Activated CD4-positive, alpha-beta T cell treated with anti-CD3 and anti-CD28 coated beads for 36 hours (primary cell): ENCODE data around the gene SPIRE1. TPM values are rescaled to one million over a fixed set of nuclear protein-coding genes. Genes with fewer than 3 reads are reported as not detected.

ENCODE experiments used
- ATAC-seq: fragments of 200-7000 bp; cut with Tn5 transposase; one replicate; pipeline ENCODE4 v1.10.0; 2021; ENCODE audit warnings: mild to moderate bottlenecking, moderate library complexity
- CTCF ChIA-PET: fragments of 350-600 bp; sonication (Branson Sonifier 250); formaldehyde crosslinking; loops from one replicate; lab custom pipeline; 2021; ENCODE audit warnings: antibody characterized with exemption; lab: Charles Lee
- POLR2A ChIA-PET: fragments of 350-600 bp; sonication (Branson Sonifier 250); formaldehyde crosslinking; loops from one replicate; lab custom pipeline; 2021; ENCODE audit warnings: antibody characterized with exemption, inconsistent platforms; lab: Charles Lee
- DNase-seq: peaks from one replicate; pipeline ENCODE4 v3.0.0-alpha.2; 2020
- H3K27ac Mint-ChIP-seq: one replicate; pipeline ENCODE4 v1.8.0; 2021; ENCODE audit warnings: mixed read lengths
- H3K27me3 Mint-ChIP-seq: one replicate; pipeline ENCODE4 v1.8.0; 2021; ENCODE audit warnings: mixed read lengths
- H3K36me3 Mint-ChIP-seq: one replicate; pipeline ENCODE4 v1.8.0; 2021; ENCODE audit warnings: low read depth, mixed read lengths
- H3K4me1 Mint-ChIP-seq: one replicate; pipeline ENCODE4 v1.8.0; 2021; ENCODE audit warnings: mixed read lengths
- H3K4me3 Mint-ChIP-seq: one replicate; pipeline ENCODE4 v1.8.0; 2021; ENCODE audit warnings: mild to moderate bottlenecking, moderate library complexity, mixed read lengths
- H3K9me3 Mint-ChIP-seq: one replicate; pipeline ENCODE4 v1.8.0; 2021; ENCODE audit warnings: low read depth, mixed read lengths
- intact Hi-C, 2 experiments: fragments of 100-400 bp; cut with DNase I in 1 of 2; cut with micrococcal nuclease in 1 of 2; formaldehyde crosslinking; loops; one replicate each; pipeline versions ENCODE4 v1.14.2 to v1.15.1; 2022 to 2024; cut with DNase I, micrococcal nuclease
- total RNA-seq, 2 experiments: library from RNA; stranded (reverse); gene quantifications; one replicate each; pipeline ENCODE4 v1.2.3, GENCODE V29; 2021

The SPIRE1 gene
- total RNA-seq, 2 experiments from 2014 or later: 3.0 to 3.8 TPM

DNA sequence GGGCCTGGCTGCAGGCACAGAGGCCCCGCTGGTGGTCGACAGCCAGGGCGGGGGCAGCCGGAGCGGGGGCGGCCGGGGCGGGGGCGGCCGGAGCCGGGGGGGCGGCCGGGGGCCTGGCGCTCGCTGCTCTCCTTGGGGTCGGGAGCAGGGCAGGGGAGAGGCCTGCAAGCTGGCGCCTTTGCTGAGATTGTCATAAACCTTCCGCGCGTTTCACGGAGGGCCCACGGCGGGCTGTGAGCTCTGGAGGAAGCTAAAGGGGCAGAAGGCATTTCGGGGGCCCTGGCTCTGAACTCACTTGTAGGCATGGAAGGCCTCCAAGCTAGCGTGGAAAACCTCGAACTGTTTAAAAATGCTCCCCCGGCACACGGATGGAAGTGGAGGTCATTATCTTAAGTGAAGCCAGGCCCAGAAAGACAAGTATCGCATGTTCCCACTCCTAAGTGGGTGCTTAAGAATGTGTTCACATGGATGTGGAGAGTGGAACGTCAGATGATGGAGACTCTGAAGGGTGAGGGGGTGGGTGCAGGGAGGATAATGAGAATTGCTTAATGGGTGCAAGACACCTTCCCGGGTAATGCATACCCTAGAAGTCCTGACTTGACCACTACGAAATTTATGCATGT lies 249.5 kb downstream of the SPIRE1 start:
- Mint-ChIP-seq H3K4me3 (peak overlapping the region; percentile 74), H3K4me1 (peaks cover 22% of the 10 kb centered on the region), H3K27me3 (peaks cover 29% of the 10 kb centered on the region), H3K9me3 (no peaks in the 10 kb centered on the region), H3K36me3 (no peaks in the 10 kb centered on the region), H3K27ac (peak overlapping the region; percentile 31)
- CTCF ChIA-PET: interaction anchor here (1.0 to 1.1 kb wide), 2 partner anchors 16 to 31 kb away, joined by 3 to 4 read pairs; no protein-coding TSS in a partner anchor
- intact Hi-C loops: no loop called here
- ATAC-seq: no peak
- POLR2A ChIA-PET: interaction anchor here (1.7 kb wide), 1 partner anchor 11 kb away, joined by 15 read pairs; no protein-coding TSS in a partner anchor
- DNase-seq: peak; percentile 18

DNA sequence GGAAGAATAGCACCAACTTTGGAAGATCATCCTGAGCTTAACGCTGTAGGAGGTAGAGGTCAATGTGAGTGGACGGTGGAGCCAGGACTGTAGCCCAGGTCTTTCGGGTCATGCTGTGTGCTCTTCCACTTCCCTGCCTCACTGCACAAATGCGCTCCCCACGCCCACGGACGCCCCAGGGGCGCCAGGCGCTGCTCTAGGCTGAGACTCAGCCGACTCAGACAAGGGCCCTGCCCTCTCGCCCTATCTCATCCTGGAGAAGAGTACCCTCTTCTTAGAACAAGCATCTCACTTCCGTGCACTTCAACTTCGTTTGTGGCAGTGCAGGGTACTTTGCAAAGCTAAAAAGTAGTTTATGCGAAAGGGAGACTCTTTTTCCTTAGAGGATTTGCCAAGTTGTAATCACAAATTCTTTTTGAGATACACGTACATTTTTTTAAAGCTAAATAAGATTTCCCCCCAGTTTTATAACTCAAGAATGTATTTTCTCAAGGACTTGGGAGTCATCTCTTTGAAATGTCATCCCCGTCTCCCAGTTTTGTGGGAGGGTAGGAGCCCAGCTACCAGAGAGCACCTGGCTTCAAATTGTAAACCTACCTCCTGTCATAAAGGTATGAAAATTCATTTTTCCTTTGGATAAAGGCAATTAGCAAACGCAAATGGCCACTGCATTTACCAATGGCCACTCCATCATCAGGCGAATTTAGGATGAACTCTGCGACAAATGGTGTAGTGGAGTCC lies 251.4 kb downstream of the SPIRE1 start:
- no peaks in the 10 kb centered on the region for H3K9me3 Mint-ChIP-seq
- peaks cover 40% of the 10 kb centered on the region for H3K27me3 Mint-ChIP-seq
- no peaks in the 10 kb centered on the region for H3K36me3 Mint-ChIP-seq
- DNase-seq (peak; percentile 38), ATAC-seq (no peak)
- H3K4me1 Mint-ChIP-seq: peaks cover 22% of the 10 kb centered on the region
- H3K27ac Mint-ChIP-seq: no peak overlapping the region
- H3K4me3 Mint-ChIP-seq: peak overlapping the region; percentile 19
- CTCF ChIA-PET: interaction anchor here (1.2 to 1.9 kb wide), 3 partner anchors 12 to 29 kb away, joined by 6 to 12 read pairs (median 6); partner anchors contain the start of gene AFG3L2
- intact Hi-C loops: loop anchor here (1.0 to 2.0 kb wide), 4 partner anchors 29 to 540 kb away; partner anchors contain the start of genes AFG3L2 (in 2 of the 2) and SPIRE1 (in 1 of the 2)
- POLR2A ChIA-PET: interaction anchor here (0.9 kb wide), 1 partner anchor 29 kb away, joined by 3 read pairs; no protein-coding TSS in a partner anchor

DNA sequence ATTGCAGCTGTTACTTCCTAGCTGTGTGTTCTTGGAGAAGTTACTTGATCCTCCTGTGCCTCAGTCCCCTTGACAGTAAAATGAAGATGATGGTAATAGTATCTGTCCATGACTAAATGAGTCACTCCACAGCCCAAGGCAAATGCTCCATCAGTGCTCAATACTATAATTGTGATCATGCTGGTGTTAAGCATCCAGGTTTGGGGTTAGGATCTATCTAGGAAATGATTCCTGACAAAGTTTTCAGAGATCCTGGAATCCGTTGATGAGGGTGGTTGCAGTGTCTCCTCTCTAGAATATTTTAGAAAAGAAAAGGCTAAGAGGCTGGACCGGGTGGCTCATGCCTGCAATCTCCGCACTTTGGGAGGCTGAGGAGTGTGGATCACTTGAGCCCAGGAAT lies 252.8 kb downstream of the SPIRE1 start:
- H3K27me3 Mint-ChIP-seq: peaks cover 40% of the 10 kb centered on the region
- intact Hi-C loops: no loop called here
- H3K36me3 Mint-ChIP-seq: no peaks in the 10 kb centered on the region
- no peak overlapping the region for H3K4me3 Mint-ChIP-seq
- H3K9me3 Mint-ChIP-seq: no peaks in the 10 kb centered on the region
- no peak for ATAC-seq
- DNase-seq: no peak
- peaks cover 22% of the 10 kb centered on the region for H3K4me1 Mint-ChIP-seq
- ChIA-PET POLR2A (no interaction called here), CTCF (interaction anchor here (1.9 kb wide), 1 partner anchor 10 kb away, joined by 6 read pairs; no protein-coding TSS in a partner anchor)
- no peak overlapping the region for H3K27ac Mint-ChIP-seq

DNA sequence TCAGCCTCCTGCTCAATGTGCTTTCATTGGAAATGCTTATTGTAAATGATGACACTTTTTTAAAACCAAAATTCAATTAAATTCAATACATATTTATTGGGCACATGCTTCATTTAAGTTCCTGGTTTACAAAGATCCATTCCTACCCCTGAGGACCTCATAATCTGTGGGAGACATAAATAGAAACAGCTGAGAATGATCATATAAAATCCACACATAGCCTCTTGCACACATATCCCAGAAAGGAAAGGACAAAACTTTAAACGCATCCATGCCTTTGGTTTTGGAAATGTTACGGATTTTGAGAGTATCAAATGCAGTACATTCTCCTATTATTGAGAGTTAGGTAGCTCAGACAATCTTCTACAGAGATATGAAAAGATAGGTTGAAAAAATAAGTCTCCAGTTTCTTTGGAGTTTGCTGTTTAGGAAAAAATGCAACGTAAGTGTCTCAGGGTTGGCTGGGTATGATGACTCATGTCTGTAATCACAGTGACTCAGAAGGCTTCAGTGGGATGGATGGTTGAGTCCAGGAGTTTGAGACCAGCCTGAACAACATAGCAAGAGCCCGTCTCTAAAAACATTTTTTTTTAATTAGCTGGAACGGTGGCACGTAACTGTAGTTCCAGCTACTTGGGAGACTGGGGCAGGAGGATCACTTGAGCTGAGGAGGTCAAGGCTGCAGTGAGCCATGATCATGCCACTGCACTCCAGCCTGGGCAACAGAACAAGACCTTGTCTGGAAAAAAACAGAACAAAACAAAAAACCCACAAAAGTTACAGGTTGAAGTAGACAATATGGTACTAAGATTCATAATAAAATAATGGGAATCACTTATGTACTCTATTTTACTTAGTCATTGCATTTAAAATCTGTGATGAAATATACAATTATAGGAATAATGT lies 254.1 kb downstream of the SPIRE1 start:
- ATAC-seq: no peak
- CTCF ChIA-PET: interaction anchor here (0.6 kb wide), 1 partner anchor 466 kb away, joined by 3 read pairs; no protein-coding TSS in a partner anchor
- POLR2A ChIA-PET: no interaction called here

DNA sequence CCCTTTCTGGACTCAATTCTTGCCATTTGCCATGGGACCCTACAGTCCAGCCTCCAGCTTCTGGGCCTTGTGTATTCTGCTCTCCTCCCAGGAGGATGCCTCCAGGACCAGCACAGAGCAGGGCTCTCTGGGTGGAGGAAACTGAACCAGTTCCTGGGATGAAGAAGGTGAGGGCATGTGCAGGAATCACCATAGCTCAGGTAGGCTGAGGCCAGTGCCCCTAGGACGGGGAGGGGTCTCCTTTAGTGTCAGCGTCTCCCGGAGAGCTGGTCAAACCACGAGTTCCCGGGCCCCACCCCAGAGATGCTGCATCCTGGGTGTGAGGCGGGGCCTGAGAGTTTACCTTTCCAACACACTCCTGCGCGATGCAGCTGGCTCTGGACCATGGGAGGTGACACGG lies 256.0 kb downstream of the SPIRE1 start:
- intact Hi-C loops: no loop called here
- Mint-ChIP-seq H3K27ac (no peak overlapping the region), H3K27me3 (peaks cover 35% of the 10 kb centered on the region), H3K36me3 (no peaks in the 10 kb centered on the region), H3K4me1 (peaks cover 9% of the 10 kb centered on the region), H3K4me3 (no peak overlapping the region), H3K9me3 (no peaks in the 10 kb centered on the region)
- ATAC-seq: no peak
- no peak for DNase-seq
- CTCF ChIA-PET: interaction anchor here (0.9 to 1.2 kb wide), 2 partner anchors 10 to 74 kb away, joined by 3 read pairs; no protein-coding TSS in a partner anchor
- POLR2A ChIA-PET: no interaction called here

More for the DNA sequence above, 254.1 kb downstream of the SPIRE1 start:
- Mint-ChIP-seq H3K27me3 (peaks cover 40% of the 10 kb centered on the region), H3K4me3 (no peak overlapping the region), H3K9me3 (no peaks in the 10 kb centered on the region), H3K36me3 (no peaks in the 10 kb centered on the region), H3K4me1 (peaks cover 21% of the 10 kb centered on the region), H3K27ac (no peak overlapping the region)
- no peak for DNase-seq
- intact Hi-C loops: no loop called here

DNA sequence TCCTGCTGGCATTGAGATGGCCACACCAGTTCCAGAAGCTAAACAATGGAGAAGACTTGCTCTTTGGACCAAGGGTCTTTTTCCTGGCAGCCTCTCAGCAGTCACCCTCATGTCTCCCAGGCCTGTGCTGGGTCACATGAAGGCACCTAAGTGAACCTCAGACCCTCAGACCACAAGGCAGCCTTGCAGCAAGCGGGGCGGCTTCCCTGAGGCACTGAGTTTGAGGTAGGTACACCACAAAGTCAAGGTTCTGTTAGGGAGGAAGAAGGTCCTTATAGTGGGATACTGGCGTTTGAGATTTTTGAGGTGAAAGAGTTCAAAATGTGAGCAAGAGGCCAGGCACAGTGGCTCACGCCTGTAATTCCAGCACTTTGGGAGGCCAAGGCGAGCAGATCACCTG lies 258.7 kb downstream of the SPIRE1 start:
- H3K27me3 Mint-ChIP-seq: peaks cover 27% of the 10 kb centered on the region
- intact Hi-C loops: loop anchor here in 1 of 2 experiments (10.0 kb wide), 1 partner anchor 536 kb away; no protein-coding TSS in a partner anchor
- DNase-seq (no peak), ATAC-seq (no peak)
- H3K36me3 Mint-ChIP-seq: no peaks in the 10 kb centered on the region
- no peak overlapping the region for H3K4me3 Mint-ChIP-seq
- peaks cover 5% of the 10 kb centered on the region for H3K4me1 Mint-ChIP-seq
- no peaks in the 10 kb centered on the region for H3K9me3 Mint-ChIP-seq
- POLR2A ChIA-PET: no interaction called here
- H3K27ac Mint-ChIP-seq: no peak overlapping the region
- CTCF ChIA-PET: no interaction called here

DNA sequence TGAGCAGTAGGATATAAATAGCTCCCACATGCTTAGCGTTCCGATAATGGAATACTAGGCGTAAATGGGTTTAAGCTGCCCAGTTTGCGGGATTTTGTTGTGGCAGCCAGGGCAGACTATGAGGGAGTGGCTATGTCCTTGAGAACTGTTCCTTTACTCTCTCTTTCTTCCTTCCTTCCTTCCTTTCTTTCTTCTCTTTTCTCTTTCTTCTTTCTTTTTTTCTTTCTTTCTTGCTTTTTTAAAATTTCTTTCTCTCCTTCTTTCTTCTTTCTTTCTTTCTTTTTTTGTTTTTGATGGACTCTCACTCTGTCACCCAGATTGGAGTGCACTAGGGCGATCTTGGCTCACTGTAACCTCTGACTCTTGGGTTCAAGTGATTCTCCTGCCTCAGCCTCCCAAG lies 259.3 kb downstream of the SPIRE1 start:
- ChIA-PET POLR2A (no interaction called here), CTCF (no interaction called here)
- H3K36me3 Mint-ChIP-seq: no peaks in the 10 kb centered on the region
- no peak overlapping the region for H3K4me3 Mint-ChIP-seq
- H3K9me3 Mint-ChIP-seq: no peaks in the 10 kb centered on the region
- DNase-seq (no peak), ATAC-seq (no peak)
- peaks cover under 1% of the 10 kb centered on the region for H3K4me1 Mint-ChIP-seq
- peaks cover 23% of the 10 kb centered on the region for H3K27me3 Mint-ChIP-seq
- H3K27ac Mint-ChIP-seq: no peak overlapping the region
- intact Hi-C loops: loop anchor here in 1 of 2 experiments (10.0 kb wide), 1 partner anchor 536 kb away; no protein-coding TSS in a partner anchor

DNA sequence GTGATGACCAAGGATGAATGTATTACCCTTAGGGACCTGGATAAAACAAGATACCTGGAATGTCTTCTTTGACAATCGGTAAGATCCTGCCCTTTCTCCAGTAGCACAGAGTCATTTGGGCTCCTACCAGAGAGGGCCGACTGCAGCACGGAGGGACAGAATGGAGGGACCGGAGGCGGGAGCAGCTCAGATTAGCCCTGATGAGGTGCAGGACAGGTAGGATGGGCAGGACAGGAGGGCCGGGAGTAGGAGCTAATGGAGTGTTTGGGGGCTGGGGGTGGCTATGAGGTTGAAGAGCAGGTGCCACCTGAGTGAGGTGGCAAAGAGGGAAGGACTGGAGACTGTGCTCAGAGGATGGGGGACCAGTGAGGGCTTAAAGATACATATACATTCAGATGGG lies 260.1 kb downstream of the SPIRE1 start:
- no peaks in the 10 kb centered on the region for H3K36me3 Mint-ChIP-seq
- ChIA-PET POLR2A (no interaction called here), CTCF (no interaction called here)
- peaks cover 18% of the 10 kb centered on the region for H3K27me3 Mint-ChIP-seq
- no peaks in the 10 kb centered on the region for H3K9me3 Mint-ChIP-seq
- ATAC-seq: no peak
- no peak overlapping the region for H3K4me3 Mint-ChIP-seq
- intact Hi-C loops: loop anchor here in 1 of 2 experiments (10.0 kb wide), 1 partner anchor 537 kb away; no protein-coding TSS in a partner anchor
- no peak for DNase-seq
- no peaks in the 10 kb centered on the region for H3K4me1 Mint-ChIP-seq
- H3K27ac Mint-ChIP-seq: no peak overlapping the region

DNA sequence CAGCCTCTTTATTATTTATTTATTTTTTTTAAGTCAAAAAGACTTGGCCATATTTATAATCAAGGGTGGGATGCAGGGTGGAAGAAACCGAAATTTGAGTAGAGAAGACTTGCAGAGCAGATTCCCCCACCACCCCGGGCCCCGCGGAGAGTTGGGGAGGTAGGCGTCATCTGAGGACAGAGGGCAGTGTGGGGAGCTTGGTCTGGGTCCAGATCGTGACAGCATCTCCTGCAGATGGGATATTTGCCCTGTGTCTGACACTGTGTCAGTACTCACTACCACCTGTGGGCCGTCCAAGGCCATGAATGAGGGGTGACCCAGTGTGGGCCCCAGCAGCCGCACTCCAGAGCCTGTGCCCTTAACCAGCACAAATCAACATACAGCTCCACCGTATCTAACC lies 260.7 kb downstream of the SPIRE1 start:
- Mint-ChIP-seq H3K36me3 (no peaks in the 10 kb centered on the region), H3K4me1 (no peaks in the 10 kb centered on the region), H3K27ac (no peak overlapping the region), H3K27me3 (peaks cover 14% of the 10 kb centered on the region), H3K4me3 (no peak overlapping the region), H3K9me3 (no peaks in the 10 kb centered on the region)
- DNase-seq: no peak
- intact Hi-C loops: loop anchor here in 1 of 2 experiments (10.0 kb wide), 1 partner anchor 538 kb away; no protein-coding TSS in a partner anchor
- ChIA-PET POLR2A (no interaction called here), CTCF (no interaction called here)
- ATAC-seq: no peak
